Activated CD8-positive, alpha-beta memory T cell treated with anti-CD3 and anti-CD28 coated beads, Interleukin-2, amount 50 U/mL, for 1 hour (primary cell): Measurements from ENCODE around the gene KIAA1217.

Experiments
- DNase-seq: peaks from one replicate; pipeline ENCODE4 v3.0.0-alpha.2; 2020; ENCODE audit errors: extremely low read depth

The KIAA1217 gene, protein sequence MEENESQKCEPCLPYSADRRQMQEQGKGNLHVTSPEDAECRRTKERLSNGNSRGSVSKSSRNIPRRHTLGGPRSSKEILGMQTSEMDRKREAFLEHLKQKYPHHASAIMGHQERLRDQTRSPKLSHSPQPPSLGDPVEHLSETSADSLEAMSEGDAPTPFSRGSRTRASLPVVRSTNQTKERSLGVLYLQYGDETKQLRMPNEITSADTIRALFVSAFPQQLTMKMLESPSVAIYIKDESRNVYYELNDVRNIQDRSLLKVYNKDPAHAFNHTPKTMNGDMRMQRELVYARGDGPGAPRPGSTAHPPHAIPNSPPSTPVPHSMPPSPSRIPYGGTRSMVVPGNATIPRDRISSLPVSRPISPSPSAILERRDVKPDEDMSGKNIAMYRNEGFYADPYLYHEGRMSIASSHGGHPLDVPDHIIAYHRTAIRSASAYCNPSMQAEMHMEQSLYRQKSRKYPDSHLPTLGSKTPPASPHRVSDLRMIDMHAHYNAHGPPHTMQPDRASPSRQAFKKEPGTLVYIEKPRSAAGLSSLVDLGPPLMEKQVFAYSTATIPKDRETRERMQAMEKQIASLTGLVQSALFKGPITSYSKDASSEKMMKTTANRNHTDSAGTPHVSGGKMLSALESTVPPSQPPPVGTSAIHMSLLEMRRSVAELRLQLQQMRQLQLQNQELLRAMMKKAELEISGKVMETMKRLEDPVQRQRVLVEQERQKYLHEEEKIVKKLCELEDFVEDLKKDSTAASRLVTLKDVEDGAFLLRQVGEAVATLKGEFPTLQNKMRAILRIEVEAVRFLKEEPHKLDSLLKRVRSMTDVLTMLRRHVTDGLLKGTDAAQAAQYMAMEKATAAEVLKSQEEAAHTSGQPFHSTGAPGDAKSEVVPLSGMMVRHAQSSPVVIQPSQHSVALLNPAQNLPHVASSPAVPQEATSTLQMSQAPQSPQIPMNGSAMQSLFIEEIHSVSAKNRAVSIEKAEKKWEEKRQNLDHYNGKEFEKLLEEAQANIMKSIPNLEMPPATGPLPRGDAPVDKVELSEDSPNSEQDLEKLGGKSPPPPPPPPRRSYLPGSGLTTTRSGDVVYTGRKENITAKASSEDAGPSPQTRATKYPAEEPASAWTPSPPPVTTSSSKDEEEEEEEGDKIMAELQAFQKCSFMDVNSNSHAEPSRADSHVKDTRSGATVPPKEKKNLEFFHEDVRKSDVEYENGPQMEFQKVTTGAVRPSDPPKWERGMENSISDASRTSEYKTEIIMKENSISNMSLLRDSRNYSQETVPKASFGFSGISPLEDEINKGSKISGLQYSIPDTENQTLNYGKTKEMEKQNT (N-terminal part only)

DNA sequence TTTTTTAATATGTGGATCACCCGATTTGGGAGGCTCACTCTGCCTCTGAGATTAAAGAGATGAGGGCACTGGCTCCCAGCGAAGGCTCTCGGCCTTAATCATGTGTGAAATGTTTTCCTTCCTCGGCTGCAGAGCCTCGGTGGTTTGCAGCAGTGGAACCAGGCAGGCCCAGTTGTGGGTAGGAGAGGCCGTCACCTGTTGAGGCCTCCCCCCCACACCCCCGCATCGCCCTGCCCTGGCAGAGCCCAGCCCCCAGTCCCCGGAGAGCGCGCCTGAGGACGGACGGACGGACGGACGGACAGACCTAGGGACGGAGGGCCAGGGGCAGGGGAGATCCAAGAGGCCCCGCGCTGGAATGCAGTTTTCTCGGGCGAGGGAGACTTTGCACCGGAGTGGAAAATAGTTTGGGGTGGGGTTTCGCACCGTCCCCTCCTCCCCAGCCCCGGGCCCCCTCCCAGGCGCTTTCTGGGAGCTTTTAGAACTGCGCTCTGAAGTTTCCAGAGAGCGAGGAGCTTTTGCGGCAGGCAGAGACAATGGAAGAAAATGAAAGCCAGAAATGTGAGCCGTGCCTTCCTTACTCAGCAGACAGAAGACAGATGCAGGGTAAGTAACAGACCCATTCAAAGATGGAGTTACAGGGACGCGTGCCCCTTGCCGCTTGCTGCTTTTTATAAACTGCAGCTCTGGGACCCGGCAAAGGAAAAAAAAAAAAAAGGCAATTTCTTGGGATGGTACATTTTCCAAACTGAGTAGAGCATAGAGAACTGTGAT, at the start of gene KIAA1217:
Gene KIAA1217, plus strand, starts transcription at position 478 of the 771 bp plus-strand sequence. Its CDS starts 56 bp downstream, at position 534.
- no peak for DNase-seq

GRCh38 chr10:24162206-24162985, 46.5 kb upstream of the KIAA1217 start:
- DNase-seq = no peak

DNA sequence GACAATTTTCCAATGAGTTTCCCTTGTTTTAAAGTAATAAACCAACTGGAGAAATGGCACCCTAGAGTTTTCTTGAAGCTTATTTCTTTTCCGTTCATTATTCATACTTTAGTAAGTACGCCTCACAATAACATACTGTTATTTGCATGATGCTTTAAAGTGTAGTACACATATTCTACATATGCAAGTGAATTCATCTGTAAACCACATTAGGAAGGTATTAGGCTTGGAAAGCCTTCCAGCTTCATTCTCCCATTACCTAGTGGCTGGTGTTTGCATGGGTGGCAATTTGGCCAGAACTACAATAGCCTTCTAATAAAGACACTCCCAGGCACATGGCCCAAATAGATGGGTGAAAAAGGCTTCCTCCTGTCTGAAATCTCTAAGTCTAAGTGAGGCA, 45.5 kb upstream of the KIAA1217 start:
- DNase-seq = no peak

DNA sequence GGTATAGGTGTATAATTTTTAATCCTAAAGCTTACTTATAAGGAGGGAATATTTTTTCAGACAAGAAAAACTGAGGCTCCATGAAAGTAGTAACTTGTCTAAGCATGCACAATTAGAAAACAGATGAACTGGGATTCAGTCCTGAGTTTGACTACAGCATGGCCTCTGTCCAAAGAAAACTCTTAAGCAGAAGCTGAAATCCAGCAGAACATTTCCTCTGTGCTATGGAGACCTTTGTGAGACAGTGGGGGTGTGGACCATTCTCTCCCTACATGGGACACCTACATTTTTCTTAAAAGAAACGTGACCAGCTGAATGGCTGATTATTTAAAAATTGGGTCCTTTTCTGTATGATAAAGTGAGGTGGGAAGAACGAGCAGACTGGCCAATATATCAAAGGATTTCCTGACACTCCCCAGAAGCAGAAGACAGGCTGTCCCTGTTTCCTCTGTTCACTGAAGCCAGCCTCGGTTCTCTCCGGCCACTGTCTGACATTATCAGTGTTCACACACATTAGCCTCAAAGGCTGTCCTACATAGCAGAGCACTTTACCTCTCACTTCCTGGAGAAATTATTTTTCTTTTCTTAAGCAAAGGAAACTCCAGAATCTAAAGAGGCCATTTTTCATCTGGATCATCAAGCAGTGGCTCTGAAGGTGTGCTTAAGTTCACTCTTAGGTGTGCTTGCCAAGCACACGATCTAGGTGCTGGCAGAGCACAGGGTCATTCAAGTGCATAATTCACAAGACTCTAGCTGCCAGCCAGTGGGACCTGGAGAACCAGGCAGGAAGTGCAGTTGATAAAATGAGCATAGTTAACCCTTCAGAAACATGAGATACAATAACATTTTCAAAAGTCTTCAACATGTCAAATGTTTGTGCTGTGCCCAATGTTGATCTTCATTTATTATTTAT, 40.4 kb upstream of the KIAA1217 start:
- DNase-seq = no peak

DNA sequence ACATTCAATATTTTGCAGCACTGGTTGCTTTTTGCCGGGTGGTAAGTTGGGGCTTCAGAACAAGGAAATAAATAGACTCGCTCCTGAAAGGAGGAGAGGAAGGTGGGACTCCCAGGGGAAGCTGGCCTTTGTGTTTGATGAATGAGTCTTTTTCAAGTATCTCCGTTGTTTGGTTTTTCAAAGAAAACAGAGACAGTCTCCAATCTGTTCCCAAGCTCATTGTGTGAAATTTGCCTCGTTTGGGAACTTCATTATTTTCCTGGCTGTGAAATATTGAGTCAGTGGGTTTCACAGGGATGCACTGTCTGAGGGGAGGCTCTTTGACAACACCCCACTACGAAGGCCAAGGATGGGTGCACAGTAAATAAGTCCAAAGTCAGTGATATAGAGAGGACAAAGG, 38.7 kb upstream of the KIAA1217 start:
- no peak for DNase-seq

DNA sequence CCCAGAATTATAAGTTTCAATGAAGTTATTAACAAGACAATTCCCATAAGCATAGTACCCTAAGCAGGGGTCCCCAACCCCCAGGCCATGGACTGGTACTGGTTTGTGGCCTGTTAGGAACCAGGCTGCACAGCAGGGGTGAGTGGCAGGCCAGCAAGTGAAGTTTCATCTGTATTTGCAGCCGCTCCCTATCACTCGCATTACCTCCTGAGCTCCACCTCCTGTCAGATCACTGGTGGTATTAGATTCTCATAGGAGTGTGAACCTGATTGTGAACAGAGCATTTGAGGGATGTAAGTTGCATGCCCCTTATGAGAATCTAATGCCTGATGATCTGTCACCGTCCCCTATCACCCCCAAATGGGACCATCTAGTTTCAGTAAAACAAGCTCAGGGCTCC, 36.0 kb upstream of the KIAA1217 start:
- DNase-seq = no peak

GRCh38 chr10:24174014-24174413, 34.9 kb upstream of the KIAA1217 start:
- DNase-seq = no peak

GRCh38 chr10:24176658-24177057, 32.3 kb upstream of the KIAA1217 start:
- no peak for DNase-seq

DNA sequence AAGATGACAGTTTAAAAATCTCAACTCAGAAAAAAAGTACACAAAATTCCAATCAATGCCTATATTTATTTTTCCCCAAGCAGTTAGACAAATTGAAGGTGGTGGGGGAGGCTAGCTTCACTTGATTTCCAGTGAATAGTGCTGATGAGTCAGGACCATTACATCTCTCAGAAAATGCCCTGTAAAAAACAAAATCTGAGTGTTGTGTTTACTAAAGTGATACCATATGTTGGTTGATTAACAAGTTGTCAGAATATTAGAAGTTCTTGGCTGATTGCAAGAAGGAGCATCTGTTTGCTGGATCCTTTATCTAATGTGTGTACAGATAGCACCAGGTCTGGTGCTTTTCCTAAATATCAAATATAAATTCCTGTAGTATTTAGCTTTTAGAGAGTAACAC, 31.3 kb upstream of the KIAA1217 start:
- DNase-seq = no peak

DNA sequence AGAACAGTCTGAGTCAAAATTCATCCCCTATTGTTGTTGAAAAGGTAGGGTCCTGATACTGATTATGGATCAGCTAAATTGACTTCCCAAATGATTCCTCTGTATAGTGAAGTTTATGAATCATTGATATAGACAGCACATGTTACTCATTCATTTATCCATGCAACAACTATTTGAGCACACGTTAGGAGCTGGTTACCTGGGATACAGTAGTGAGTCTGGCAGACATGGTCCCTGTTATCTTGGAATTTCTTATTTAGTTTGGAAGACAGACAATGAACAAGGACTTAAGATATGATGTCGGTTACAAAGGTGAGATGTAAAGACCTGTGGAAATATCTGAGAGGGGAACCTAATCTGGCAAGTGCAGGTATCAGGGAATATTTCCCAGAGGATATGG, 28.0 kb upstream of the KIAA1217 start:
- DNase-seq = no peak

DNA sequence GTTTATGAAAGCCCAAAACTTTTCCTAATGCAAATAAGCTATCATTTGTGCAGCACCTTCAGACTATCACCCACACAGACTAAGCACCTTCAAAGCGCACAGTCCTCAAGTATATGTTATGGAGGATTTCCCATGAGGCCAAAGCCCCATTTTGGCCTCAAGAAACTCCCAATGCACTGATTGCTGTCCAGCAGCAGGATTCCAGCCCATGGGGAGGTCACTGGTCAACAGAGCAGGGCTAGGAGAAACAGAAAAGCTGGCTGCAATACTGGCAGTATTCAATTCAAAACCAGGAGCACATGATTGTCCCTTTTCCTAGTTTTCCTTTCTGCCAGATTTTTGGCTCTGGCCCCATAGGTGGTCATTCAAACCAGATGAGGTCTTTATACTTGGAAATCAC, 24.5 kb upstream of the KIAA1217 start:
- no peak for DNase-seq

DNA sequence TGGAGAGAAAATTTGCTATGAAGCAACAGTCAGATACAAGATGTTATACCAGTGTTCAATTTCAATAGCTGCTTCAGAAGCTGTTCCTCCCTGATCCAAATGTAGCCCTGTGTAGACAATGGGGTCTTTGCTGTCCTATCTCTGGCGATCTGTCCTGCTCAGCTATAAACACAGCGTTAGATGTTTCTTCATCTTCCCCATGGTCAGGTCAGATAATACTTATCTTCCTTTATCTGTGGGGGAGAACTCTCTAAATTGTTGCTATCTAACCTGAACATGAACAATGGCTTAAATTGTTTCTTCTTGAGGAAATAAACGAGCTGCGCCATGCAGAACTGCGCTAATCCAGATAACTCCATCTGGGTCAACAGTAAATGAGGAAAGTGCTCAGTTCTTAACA, 15.6 kb upstream of the KIAA1217 start:
- DNase-seq = no peak

DNA sequence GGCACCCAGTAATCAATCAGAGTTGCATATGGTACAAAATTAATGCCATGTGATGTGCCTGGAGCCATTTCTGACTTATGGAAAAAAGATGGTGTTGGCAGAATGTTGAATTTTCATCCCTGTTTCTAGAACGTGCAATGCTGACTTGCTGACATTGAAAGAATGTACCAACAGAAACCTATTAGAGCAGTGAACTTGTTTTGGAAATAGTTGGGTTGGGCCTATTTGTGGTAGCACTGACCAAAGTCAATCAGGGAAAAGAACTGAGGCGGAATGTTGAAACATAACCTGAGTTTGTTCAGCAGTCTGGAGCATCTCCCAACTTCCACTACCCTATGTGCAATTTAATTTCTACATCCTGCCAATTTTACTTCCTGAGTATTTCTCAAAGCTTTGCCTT, 11.7 kb upstream of the KIAA1217 start:
- no peak for DNase-seq

DNA sequence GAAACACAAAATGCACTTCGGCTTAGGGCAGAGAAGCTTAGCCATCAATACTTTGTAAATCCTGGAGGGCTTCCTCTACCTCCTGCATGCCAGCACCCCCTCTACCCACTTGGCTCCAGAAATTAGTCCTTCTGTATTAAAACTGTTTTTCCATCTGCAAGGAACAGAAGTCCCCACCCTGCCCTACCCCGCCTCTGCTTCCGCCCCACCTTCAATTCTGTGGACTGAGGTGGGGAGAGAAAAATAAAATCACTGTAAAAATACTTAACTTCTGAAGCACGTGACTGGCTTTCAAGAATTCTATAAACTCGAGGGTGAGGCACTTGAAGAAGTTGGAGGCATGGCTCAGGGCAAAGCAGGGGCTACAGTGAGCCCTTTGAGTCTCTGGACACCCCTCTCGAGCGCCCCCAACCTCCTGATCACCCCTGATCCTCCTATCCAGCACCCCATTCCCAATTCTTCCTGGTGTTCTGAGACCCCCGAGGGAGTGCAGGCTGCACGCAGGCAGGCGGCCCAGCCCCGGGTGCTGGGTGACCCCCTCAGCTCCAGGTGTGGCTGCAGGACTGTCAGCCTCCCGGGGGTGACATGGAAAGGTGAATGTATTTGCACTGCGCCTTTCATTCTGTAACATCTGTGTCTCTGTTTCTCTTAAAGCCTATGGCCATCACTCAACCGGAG, 7.3 kb upstream of the KIAA1217 start:
- no peak for DNase-seq

- DNase-seq = no peak
Measured at GRCh38 chr10:24202181-24202570, 6.8 kb upstream of the KIAA1217 start.

GRCh38 chr10:24205821-24206220, 3.1 kb upstream of the KIAA1217 start:
- no peak for DNase-seq

- DNase-seq = no peak
Measured at GRCh38 chr10:24206334-24206733, 2.6 kb upstream of the KIAA1217 start.

- DNase-seq = no peak
Measured at GRCh38 chr10:24206926-24207325, 2.0 kb upstream of the KIAA1217 start.

- DNase-seq = no peak
Measured at GRCh38 chr10:24207341-24207740, 1.6 kb upstream of the KIAA1217 start.
